HG03139 (cell line): Measurements from ENCODE around the gene HOXB5.

Experiments
- ATAC-seq: cut with Tn5 transposase; IDR thresholded peaks from one replicate; pipeline ENCODE4 v1.9.1; 2021; ENCODE audit not compliant: unreplicated experiment

HOXB5 gene

GRCh38 chr17:48576479-48577309 lies 16.9 kb downstream of the HOXB5 start:
- ATAC-seq: no peak

GRCh38 chr17:48575673-48576478 lies 17.7 kb downstream of the HOXB5 start:
- ATAC-seq: no peak

- ATAC-seq: no peak
Observed at GRCh38 chr17:48575066-48575582, 18.5 kb downstream of the HOXB5 start.

- no peak for ATAC-seq
Observed at GRCh38 chr17:48574505-48575065, 19.0 kb downstream of the HOXB5 start.

GRCh38 chr17:48571826-48572417 lies 21.7 kb downstream of the HOXB5 start:
- no peak for ATAC-seq

- ATAC-seq: no peak
Observed at GRCh38 chr17:48571024-48571818, 22.4 kb downstream of the HOXB5 start.

GRCh38 chr17:48570325-48571023 lies 23.1 kb downstream of the HOXB5 start:
- ATAC-seq: no peak

GRCh38 chr17:48569674-48570324 lies 23.8 kb downstream of the HOXB5 start:
- no peak for ATAC-seq

GRCh38 chr17:48569240-48569582 lies 24.4 kb downstream of the HOXB5 start:
- ATAC-seq: no peak

GRCh38 chr17:48568499-48569239 lies 24.9 kb downstream of the HOXB5 start:
- ATAC-seq: no peak

- ATAC-seq: no peak
Observed at GRCh38 chr17:48567646-48568354, 25.8 kb downstream of the HOXB5 start.

- ATAC-seq: no peak
Observed at GRCh38 chr17:48567209-48567608, 26.4 kb downstream of the HOXB5 start.

- ATAC-seq: no peak
Observed at GRCh38 chr17:48566717-48567116, 26.9 kb downstream of the HOXB5 start.

- no peak for ATAC-seq
Observed at GRCh38 chr17:48565925-48566710, 27.5 kb downstream of the HOXB5 start.

- ATAC-seq: no peak
Observed at GRCh38 chr17:48565022-48565554, 28.5 kb downstream of the HOXB5 start.

GRCh38 chr17:48564188-48565021 lies 29.2 kb downstream of the HOXB5 start:
- ATAC-seq: no peak
